MM.1S (cell line): ENCODE measurements around the gene PPP1R12B.

Experiments used
- CTCF ChIP-seq: fragments of 300-600 bp; sonication (generic); IDR thresholded peaks from 2 replicates; pipeline ENCODE4 v1.5.1; 2016; ENCODE audit warnings: antibody characterized with exemption, low read length, mixed read lengths
- EZH2 ChIP-seq: fragments of 300-600 bp; sonication (generic); optimal IDR thresholded peaks from 2 replicates; pipeline ENCODE3; 2017; ENCODE audit warnings: low read depth, mild to moderate bottlenecking, antibody characterized with exemption, low read length, mixed read lengths

GRCh38 chr1:202628646-202629215 lies 280.2 kb downstream of the PPP1R12B start:
- TF ChIP-seq CTCF: no peak
- TF ChIP-seq EZH2: no peak
